Common myeloid progenitor, CD34-positive (primary cell): ENCODE data around the gene MCC.

Source experiments
- CTCF ChIA-PET: fragments of 350-600 bp; sonication (Branson Sonifier 250); formaldehyde crosslinking; loops from one replicate; lab custom pipeline; 2021; ENCODE audit warnings: antibody characterized with exemption; lab: Charles Lee
- POLR2A ChIA-PET: fragments of 350-600 bp; sonication (Branson Sonifier 250); formaldehyde crosslinking; loops from one replicate; lab custom pipeline; 2021; ENCODE audit warnings: antibody characterized with exemption; lab: Charles Lee
- DNase-seq, 3 donors: peaks; one replicate each; pipeline versions ENCODE4 v3.0.0 to v3.0.0-alpha.2; 2013
- H3K27ac ChIP-seq, 2 experiments: 1 replicate in 1 of 2; 2 replicates in 1 of 2; pipeline ENCODE4 v1.7.0; 2013; ENCODE audit warnings: inconsistent platforms in 2 of 2, low read length in 2 of 2, mild to moderate bottlenecking in 2 of 2, low read depth in 1 of 2, moderate library complexity in 1 of 2; ENCODE audit not compliant: severe bottlenecking in 2 of 2, insufficient read depth in 1 of 2, poor library complexity in 1 of 2
- H3K27me3 ChIP-seq, 5 experiments: replicated peaks in 2 of 5; 1 replicate in 3 of 5; 2 replicates in 2 of 5; pipeline versions ENCODE4 v1.6.1 to v1.7.0; 2013; ENCODE audit warnings: low read length in 4 of 5, mild to moderate bottlenecking in 2 of 5, moderate library complexity in 2 of 5, inconsistent platforms in 1 of 5; ENCODE audit not compliant: insufficient read depth in 5 of 5, control insufficient read depth in 4 of 5
- H3K36me3 ChIP-seq, 4 experiments: 1 replicate in 2 of 4; 2 replicates in 2 of 4; pipeline versions ENCODE4 v1.6.1 to v1.7.0; 2013; ENCODE audit warnings: low read length in 3 of 4, control low read depth in 1 of 4, mild to moderate bottlenecking in 1 of 4; ENCODE audit not compliant: control insufficient read depth in 4 of 4, insufficient read depth in 4 of 4
- H3K4me1 ChIP-seq, 4 experiments: 1 replicate in 3 of 4; 2 replicates in 1 of 4; pipeline versions ENCODE4 v1.6.1 to v1.7.1; 2013; ENCODE audit warnings: low read length in 3 of 4, mild to moderate bottlenecking in 3 of 4, control low read depth in 1 of 4, inconsistent platforms in 1 of 4, moderate library complexity in 1 of 4; ENCODE audit not compliant: control insufficient read depth in 4 of 4, insufficient read depth in 4 of 4; ENCODE audit errors: control extremely low read depth in 1 of 4
- H3K4me3 ChIP-seq, 7 experiments: 1 replicate in 4 of 7; 2 replicates in 3 of 7; pipeline versions ENCODE4 v1.5.1 to v1.7.0; 2013; ENCODE audit warnings: mild to moderate bottlenecking in 7 of 7, low read length in 6 of 7, moderate library complexity in 6 of 7, inconsistent platforms in 2 of 7, low read depth in 2 of 7, control low read depth in 1 of 7; ENCODE audit not compliant: insufficient read depth in 4 of 7, control insufficient read depth in 1 of 7; ENCODE audit errors: extremely low read depth in 1 of 7
- H3K9me3 ChIP-seq, 5 experiments: 1 replicate in 4 of 5; 2 replicates in 1 of 5; pipeline versions ENCODE4 v1.6.1 to v1.7.1; 2013; ENCODE audit warnings: low read length in 4 of 5, mild to moderate bottlenecking in 2 of 5, inconsistent platforms in 1 of 5, low read depth in 1 of 5, moderate library complexity in 1 of 5; ENCODE audit not compliant: control insufficient read depth in 4 of 5, insufficient read depth in 2 of 5; ENCODE audit errors: control extremely low read depth in 1 of 5
- WGBS: methylation state at CpG from one replicate; pipeline ENCODE4 v1.1.5; 2013; ENCODE audit not compliant: insufficient coverage; 5-methylcytosine and 5-hydroxymethylcytosine counted together

Gene MCC

DNA sequence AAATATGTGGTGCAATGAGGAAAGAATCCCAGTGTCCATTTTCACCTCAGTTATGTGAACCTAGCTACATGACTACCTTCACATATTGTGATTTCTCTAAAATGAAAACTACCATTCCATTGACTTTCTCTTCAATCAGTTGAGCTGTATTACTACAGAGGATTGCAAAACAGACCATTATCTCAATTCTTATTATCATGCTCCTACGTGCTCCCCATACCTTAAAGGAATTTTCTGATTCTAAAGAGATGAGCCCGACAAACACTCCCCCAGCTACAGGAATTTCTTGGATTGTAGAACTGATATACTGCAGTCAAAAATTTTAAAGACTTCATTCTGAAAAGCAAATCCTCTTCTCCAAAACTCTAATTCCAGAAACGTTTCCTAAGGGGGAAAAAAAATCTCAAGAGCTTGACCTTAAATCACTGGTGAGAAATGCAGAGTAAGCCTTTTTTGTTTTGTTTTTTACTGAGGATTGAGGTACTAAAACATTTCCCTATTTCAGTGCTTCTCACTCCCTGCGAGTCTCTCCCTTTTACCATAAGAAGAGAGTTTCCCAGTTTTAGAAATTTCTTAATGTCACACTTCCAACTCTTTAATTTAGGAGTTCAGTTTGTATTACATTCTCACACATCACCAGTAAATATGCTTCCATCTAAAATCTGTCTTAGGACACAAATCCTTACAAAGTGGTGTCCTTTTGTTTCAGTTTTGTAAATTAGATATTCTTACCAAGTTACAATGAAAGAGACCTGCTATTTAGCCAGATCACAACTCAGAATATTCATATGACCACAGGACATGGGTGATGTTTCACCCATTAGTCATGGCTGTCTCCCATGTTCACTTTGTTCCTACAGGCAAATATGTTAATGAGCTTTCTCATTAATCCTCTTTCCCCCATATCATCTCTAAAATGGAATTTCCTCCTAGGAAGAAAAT lies 257.3 kb downstream of the MCC start:
- Histone ChIP-seq H3K4me1 (no peaks in the 10 kb centered on the region), H3K27me3 (peaks cover 0 to 7% (median 2%) of the 10 kb centered on the region in 5 experiments), H3K9me3 (no peaks in the 10 kb centered on the region), H3K4me3 (no peak overlapping the region), H3K36me3 (no peaks in the 10 kb centered on the region), H3K27ac (no peak overlapping the region)
- CTCF ChIA-PET, result interaction anchor here (0.6 to 1.2 kb wide), 2 partner anchors 9 to 68 kb away, joined by 3 read pairs; no protein-coding TSS in a partner anchor
- DNase-seq, result no peak
- WGBS, result no CpG with 5 or more reads among the region's 4 CpGs
- POLR2A ChIA-PET, result no interaction called here

DNA sequence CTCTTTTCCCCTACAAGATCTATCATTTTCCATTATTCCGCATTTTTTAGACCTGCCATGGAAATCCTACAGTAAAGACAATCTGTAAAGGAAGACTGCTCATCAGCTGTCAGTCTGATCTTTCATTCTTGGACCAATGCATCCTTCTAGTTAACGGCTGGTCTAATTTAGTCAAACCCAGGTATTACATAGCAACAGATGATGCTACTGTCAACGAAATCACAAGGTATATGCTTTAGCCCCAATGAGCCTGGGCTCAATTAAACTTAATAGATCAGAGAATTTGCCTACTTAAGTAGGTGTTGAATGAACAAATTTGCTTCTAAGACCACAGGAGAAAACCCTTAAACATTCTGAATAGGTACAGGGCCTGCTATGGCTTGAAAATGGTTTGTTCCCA lies 260.5 kb downstream of the MCC start:
- no peak overlapping the region for H3K27ac ChIP-seq
- no peaks in the 10 kb centered on the region for H3K36me3 ChIP-seq
- ChIA-PET POLR2A (no interaction called here), CTCF (no interaction called here)
- no peaks in the 10 kb centered on the region for H3K4me1 ChIP-seq
- H3K27me3 ChIP-seq, result peaks cover 0 to 6% (median 0%) of the 10 kb centered on the region in 5 experiments
- no peak for DNase-seq
- 50% methylated on average over 2 of the region's 3 CpGs for WGBS
- H3K9me3 ChIP-seq, result no peaks in the 10 kb centered on the region
- no peak overlapping the region for H3K4me3 ChIP-seq

GRCh38 chr5:113226116-113226736 lies 262.0 kb downstream of the MCC start:
- H3K27ac ChIP-seq, result no peak overlapping the region
- POLR2A ChIA-PET, result no interaction called here
- H3K4me1 ChIP-seq, result no peaks in the 10 kb centered on the region
- no peaks in the 10 kb centered on the region for H3K36me3 ChIP-seq
- peaks cover 0 to 2% (median 0%) of the 10 kb centered on the region in 5 experiments for H3K9me3 ChIP-seq
- H3K4me3 ChIP-seq, result no peak overlapping the region
- 100% methylated on average over 1 of the region's 1 CpG for WGBS
- peaks cover 0 to 9% (median 3%) of the 10 kb centered on the region in 5 experiments for H3K27me3 ChIP-seq
- CTCF ChIA-PET, result no interaction called here
- no peak for DNase-seq

DNA sequence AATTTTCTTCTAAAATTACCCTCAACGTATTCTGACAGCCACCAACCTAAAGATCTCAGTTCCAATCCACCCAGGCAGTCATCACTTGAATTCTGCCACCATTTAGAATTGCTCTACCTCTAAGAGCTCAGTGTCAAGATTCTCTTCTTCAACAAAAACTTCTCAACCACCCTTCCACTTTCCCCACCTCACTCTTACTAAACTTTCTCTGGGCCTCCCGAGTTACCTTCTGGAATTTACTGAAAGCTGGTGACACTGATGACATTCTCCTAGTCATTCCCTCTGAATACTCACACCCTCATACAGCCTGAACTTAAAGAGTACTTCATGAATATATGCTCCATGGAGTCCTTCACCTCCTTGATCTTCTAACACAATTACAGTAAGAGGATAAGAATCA lies 263.0 kb downstream of the MCC start:
- Histone ChIP-seq H3K36me3 (no peaks in the 10 kb centered on the region), H3K9me3 (peaks cover 0 to 2% (median 0%) of the 10 kb centered on the region in 5 experiments), H3K4me1 (no peaks in the 10 kb centered on the region), H3K4me3 (no peak overlapping the region), H3K27ac (no peak overlapping the region), H3K27me3 (peaks cover 0 to 9% (median 3%) of the 10 kb centered on the region in 5 experiments)
- ChIA-PET CTCF (no interaction called here), POLR2A (no interaction called here)
- WGBS, result 100% methylated on average over 2 of the region's 2 CpGs
- no peak for DNase-seq

- no peaks in the 10 kb centered on the region for H3K4me1 ChIP-seq
- no peak overlapping the region for H3K4me3 ChIP-seq
- 100% methylated on average over 2 of the region's 4 CpGs for WGBS
- H3K27ac ChIP-seq, result no peak overlapping the region
- POLR2A ChIA-PET, result no interaction called here
- no peak for DNase-seq
- no peaks in the 10 kb centered on the region for H3K36me3 ChIP-seq
- peaks cover 0 to 9% (median 3%) of the 10 kb centered on the region in 5 experiments for H3K27me3 ChIP-seq
- CTCF ChIA-PET, result no interaction called here
- peaks cover 0 to 2% (median 0%) of the 10 kb centered on the region in 5 experiments for H3K9me3 ChIP-seq
Measured at GRCh38 chr5:113224605-113225065, 263.6 kb downstream of the MCC start.

GRCh38 chr5:113223831-113224604 lies 264.2 kb downstream of the MCC start:
- DNase-seq, result no peak
- ChIA-PET CTCF (no interaction called here), POLR2A (no interaction called here)
- Histone ChIP-seq H3K27me3 (peaks cover 0 to 9% (median 3%) of the 10 kb centered on the region in 5 experiments), H3K9me3 (peaks cover 0 to 2% (median 0%) of the 10 kb centered on the region in 5 experiments), H3K36me3 (no peaks in the 10 kb centered on the region), H3K4me3 (no peak overlapping the region), H3K4me1 (no peaks in the 10 kb centered on the region), H3K27ac (no peak overlapping the region)
- WGBS, result 100% methylated on average over 3 of the region's 13 CpGs
